Stimulated activated naive CD4-positive, alpha-beta T cell (primary cell): ENCODE measurements around the gene ST6GALNAC3.

Experiments
- DNase-seq, 6 experiments: peaks; one replicate each; lab custom pipeline; 2025; lab: John Stamatoyannopoulos, UW

The ST6GALNAC3 gene

DNA sequence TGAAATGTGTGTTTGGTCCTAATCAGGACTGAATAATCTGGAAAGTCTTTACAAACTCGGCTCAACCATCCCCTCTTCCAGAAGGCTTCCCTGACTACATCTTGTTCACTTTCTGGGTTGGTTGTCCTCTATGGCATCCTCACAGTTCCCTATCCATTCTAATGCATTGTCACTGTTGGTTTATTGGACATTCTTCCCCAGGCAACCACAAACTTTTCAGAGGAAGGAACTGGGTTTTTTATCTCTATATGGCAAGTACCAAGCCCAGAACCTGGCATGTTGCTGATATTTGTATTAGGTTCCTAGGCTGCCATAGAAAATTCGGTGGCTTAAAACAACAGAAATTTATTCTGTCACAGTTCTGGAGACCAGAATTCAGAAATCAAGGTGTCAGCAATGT, 429.2 kb downstream of the ST6GALNAC3 start:
- DNase-seq: no peak

DNA sequence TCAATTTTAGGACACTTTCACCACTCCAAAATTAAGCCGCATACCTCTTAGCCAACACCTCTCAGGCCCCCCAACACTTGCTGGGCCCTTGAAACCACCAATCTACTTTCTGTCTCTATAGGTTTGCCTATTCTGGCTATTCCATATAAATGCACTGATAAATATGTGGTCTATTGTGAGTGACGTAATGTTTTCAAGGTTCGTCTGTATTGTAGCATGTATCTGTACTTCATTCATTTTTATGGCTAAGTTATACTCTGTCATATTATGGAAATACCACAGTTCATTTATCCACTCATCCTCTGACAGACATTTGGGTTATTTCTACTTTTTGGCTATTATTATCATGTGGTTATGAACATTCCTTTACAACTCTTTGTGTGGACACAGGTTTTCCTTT, 432.8 kb downstream of the ST6GALNAC3 start:
- no peak for DNase-seq

DNA sequence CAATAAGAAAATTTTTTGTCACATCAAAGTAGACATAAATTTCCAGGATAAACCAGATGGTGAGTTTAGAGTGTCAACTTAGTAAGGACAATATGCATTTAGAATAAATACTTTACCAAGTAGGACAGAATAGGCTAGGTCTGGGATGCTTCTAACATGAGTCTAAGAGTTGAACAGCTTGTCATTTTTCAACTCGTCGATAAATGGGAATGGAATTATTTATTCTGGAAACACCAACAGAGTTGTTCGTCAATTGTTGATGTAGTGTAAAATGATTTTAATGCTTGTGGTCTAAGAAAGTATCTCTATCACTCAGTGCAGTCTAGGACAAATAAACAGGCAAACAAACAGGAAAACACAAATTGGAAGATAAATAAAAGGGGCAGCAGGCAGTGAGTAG, 434.3 kb downstream of the ST6GALNAC3 start:
- DNase-seq: no peak

DNA sequence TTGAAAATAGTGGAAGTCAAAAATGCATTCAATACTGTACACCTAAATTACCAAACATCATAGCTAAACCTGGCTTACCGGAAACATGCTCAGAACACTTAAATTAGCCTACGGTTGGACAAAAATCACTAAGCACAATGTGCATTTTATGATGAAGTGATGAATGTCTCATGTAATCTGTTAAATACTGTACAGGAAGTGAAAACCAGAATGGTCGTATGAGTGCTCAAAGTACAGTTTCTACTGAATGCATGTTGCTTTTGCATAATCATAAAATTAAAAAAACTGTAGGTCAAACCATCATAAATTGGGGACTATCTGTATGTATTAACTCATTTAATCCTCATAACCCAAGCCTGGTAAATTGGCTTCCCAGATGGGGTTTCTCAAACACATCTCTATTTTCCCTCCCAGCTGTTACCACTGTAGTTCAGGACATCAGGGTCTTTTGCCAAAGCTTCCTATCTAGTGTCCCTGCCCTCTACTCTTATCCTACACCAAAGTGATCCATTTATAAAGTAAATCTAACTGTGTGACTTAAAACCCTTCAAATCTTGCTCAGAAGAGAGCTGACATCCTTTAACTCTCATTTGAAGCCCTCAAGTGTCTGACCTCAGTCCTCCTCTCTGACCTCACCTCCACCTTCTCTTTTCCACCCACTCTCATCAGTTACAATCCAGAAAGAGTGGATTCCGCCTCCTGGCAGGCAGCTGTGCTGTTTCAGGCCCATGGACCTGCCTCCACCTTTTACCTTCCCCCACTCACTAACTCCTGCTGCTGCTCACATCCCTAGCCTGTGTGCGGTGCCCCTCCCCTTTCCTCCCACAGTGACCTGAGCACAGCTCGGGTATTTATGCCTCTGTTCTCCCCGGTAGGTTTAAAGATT, 436.4 kb downstream of the ST6GALNAC3 start:
- no peak for DNase-seq

DNA sequence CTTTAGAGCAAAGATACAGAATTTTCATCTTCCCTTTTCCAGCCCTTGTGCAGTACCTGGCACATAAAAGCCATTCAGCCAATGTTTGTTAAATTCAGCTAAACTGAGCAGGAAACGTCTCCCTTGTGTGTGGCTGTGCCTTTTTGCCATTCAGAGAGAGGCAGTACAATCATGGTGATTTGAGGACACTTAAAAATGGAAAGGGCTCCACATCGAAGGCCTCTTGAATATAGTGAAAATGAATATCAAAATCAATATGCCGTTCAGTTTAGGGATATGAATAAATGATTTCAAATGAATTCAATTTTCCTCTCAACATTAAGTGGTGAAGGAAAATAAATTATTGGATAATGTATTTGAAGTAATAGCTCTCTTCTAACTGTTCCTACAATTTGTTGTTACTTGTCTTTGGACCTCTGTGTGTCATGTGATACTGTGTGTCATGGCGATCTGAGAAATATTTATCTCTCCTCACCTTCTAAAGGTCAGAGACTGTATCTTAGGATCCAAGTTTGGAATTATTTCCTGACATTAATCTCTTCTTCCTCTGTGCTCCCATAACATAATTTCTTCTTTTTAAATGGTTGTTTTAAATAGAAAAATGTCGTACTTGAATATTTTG, 437.1 kb downstream of the ST6GALNAC3 start:
- no peak for DNase-seq

DNA sequence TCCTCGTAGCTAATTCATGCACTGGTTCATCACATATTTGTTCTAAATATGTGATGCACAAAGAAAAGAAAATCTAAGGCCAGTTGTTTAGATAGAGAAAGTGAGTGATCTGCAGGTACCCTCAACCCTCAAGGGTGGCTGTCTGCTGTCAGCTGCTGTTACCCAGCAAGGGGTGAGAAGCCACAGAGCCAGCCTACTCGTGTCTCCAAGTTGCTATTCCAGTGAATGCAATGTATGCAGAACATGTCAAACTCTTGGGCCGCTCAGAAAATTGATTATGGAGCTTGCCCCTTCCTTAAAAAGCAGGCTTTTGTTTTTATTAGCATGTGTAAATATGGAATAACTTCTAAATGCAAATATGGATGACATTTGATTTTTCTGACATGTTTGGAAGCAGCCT, 456.4 kb downstream of the ST6GALNAC3 start:
- DNase-seq: no peak

GRCh38 chr1:76541618-76542017, 467.1 kb downstream of the ST6GALNAC3 start:
- no peak for DNase-seq

DNA sequence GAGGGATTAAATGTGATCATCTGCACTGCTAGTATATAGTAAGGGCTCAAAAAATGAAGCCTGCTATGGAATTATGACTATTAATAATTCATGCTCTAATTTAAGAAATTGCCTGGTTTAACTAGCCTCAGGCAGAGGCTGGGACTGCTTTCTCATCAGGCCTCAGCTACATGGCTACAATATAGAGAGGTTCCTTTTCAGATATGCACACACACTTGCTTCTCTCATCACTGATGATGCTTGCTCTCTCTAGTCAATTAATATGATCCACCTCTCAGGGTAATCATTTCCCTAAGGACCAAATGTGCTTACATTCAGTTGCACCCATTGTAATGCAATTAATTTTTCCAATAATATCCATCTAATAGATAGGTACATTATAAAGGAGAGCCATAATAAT, 467.8 kb downstream of the ST6GALNAC3 start:
- no peak for DNase-seq

GRCh38 chr1:76543495-76543894, 468.9 kb downstream of the ST6GALNAC3 start:
- DNase-seq: no peak

- no peak for DNase-seq
These were observed 471.9 kb downstream of the ST6GALNAC3 start for GRCh38 chr1:76546354-76546933.

DNA sequence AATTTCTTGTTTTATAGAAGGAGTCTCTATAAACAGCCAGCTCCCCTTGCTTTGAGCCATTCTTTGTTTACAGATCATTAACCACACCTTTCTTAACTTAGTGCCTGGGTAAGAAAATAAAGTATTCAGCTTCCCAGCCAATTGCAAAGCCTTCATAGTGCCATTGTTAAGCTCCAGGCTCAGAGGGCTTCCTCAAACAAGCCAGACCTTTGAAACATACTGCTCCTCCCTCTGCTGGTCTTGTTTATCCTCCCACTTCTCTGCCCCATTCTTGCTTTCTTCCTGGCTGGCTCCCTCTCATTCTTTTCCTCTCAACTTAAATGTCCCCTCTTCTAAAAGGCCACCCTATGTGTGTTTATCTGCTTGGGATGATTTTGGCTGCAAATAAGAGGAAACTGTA, 473.4 kb downstream of the ST6GALNAC3 start:
- DNase-seq: no peak

GRCh38 chr1:76548513-76549100, 474.1 kb downstream of the ST6GALNAC3 start:
- DNase-seq: no peak

DNA sequence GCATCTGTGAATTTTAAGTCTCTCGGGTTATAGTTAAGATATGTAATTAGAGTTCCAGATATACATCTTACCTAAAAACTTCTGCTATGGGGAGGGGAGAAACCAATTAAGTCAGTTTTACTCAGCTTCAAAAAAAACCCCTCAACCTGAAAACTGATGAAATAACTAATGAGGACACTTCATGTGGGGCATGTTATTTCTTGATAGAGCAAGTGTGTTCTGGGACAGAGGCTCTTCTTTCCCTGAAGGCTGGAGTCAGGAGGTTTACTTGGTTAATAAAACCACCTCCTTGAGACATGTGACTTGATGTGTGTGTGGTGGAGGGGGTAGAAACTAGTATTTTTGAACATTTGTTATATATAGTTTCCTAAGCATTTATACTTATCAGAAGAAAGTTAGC, 479.7 kb downstream of the ST6GALNAC3 start:
- no peak for DNase-seq

- no peak for DNase-seq
These were observed 487.7 kb downstream of the ST6GALNAC3 start for GRCh38 chr1:76562292-76562691.

DNA sequence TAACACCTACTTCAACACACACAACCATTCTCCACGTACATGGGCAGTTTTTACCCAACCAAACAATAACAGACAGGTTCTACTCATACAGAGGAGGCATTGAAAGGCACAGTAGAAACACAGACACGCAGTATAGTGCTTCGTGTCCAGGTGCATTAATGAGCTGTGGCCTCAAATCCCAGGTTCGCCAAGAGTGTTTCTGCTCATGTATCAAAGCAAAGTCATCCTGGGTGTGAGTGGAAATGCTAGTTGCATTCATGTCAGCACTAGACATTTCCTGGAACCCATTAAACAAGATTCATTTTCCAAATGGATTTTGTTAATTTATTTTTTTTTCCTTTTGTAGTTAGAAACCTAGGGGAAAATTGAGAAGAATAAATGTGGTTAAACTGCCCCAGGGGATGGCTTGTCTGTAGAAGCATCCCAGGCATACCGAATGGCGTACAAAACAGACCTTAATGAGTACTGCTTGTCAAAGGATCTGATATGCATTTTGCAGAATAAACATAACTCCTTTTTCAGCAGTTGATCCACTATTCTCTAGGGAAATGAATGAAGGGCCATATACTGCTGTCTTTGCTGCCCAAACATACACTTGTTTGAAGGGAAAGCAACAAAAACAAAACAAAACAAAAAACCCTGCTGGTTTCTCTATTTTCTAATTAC, 494.2 kb downstream of the ST6GALNAC3 start:
- no peak for DNase-seq

DNA sequence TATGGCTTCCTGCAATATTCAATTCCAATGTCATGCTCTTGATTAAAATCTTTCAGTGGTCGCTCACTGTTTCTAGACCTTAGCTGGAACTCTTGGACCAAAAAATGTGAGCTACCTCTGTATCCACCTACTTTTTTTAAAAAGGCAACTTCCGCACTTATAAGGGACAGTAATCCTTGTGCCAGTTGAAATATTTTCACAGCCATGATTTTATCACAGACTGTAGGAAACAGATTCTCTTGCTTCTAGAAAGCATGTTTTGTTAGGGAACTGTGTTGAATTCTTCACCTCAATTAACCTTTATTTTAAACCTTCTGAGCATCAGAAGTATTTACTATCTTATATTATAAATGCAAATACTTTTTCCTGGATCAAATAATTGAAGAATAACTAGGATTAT, 496.7 kb downstream of the ST6GALNAC3 start:
- no peak for DNase-seq

GRCh38 chr1:76572229-76572628, 497.7 kb downstream of the ST6GALNAC3 start:
- DNase-seq: no peak

- no peak for DNase-seq
These were observed 502.5 kb downstream of the ST6GALNAC3 start for GRCh38 chr1:76576876-76577524.

DNA sequence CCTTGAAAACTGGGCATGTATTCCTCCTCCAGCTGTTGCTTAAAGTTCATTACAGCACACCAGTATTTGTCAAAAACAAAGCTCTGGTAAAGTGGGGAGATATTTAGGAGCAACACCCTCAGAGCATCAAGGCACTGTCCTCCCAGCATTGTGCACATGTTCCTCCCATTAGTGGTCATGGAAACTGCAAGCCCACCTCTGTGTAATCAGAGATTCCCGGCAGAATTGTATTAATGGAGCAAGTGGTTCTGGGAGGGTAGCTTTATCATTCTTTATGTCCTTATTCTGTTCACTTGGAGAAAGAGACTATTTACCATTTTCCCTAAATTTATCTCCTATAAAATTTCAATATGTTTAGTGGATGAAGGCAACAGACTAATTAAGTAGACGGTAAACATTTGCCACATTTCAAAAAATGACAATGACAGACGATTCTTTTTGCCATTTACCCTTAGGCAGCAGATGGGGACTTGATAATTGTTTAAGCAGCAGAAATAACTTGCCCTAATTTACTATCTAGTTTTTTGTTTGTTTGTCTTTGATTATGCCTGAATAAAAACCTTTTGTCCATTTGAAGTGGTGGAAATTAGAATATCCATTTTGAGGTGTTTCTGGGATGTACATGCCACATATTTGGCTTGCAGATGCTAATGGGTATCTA, 503.1 kb downstream of the ST6GALNAC3 start:
- no peak for DNase-seq

DNA sequence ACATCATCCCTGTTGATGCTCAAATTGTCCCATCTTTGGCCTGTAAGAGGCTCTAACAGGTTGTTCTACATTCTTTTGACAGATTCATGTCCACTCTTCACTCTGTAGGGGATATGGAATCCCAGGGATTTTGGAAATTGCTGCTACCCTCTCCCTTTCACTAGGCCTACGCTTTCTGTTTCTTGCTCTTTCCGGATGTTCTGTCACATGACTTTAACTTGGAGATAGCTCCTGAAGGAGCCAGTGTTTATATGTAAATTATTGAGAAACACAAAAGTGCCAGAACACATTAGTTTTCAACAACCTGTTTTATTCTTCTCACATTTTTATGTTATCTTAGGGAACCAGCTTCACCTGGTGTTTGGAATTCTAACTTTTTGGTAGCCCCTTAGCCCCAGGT, 505.7 kb downstream of the ST6GALNAC3 start:
- DNase-seq: no peak

DNA sequence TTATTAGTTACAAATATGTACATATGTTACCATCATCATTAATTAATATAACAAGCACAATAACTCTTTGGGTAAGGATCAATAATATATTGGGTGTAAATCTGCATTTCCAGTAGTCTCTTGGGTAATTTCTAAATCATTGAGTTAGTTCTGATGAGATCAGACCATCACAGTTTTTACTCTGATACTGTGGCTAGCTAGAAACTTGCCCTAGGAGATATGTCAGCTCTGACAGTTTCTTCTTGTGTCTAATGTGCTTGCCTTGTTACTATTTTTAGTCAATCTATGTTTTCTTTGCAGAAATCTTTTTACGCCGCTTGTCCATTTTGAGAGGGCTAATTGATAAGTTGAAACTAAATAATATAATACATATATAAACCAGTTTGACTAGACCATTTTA, 507.2 kb downstream of the ST6GALNAC3 start:
- no peak for DNase-seq
